ENCODE data around the gene PAIP2.

PAIP2 gene

GRCh38 chr5:139312075-139312474 is 29.6 kb upstream of the PAIP2 start:
- no peak overlapping the region for H3K4me3 Mint-ChIP-seq
- TF ChIP-seq CTCF (IDR thresholded peaks at IDR 0.05; ENCODE audit: unreplicated experiment in 3 of 3), result no peak
- peaks cover 29% of the 10 kb centered on the region for H3K36me3 Mint-ChIP-seq (ENCODE audit: low read depth)
- H3K27me3 Mint-ChIP-seq (ENCODE audit: low read depth), result no peaks in the 10 kb centered on the region
- no peaks in the 10 kb centered on the region for H3K9me3 Mint-ChIP-seq
- peak overlapping the region in 1 of 3 experiments; percentile 73 for H3K27ac Mint-ChIP-seq
- peaks cover 45% of the 10 kb centered on the region for H3K4me1 Mint-ChIP-seq

- no peak for TF ChIP-seq CTCF (IDR thresholded peaks at IDR 0.05; ENCODE audit: unreplicated experiment in 3 of 3)
- Mint-ChIP-seq H3K4me3 (no peak overlapping the region), H3K4me1 (peaks cover 25% of the 10 kb centered on the region), H3K27me3 (ENCODE audit: low read depth) (no peaks in the 10 kb centered on the region), H3K27ac (no peak overlapping the region), H3K36me3 (ENCODE audit: low read depth) (peaks cover 36% of the 10 kb centered on the region), H3K9me3 (no peaks in the 10 kb centered on the region)
These were observed 27.4 kb upstream of the PAIP2 start for GRCh38 chr5:139314276-139314675.

- peaks cover 39% of the 10 kb centered on the region for H3K36me3 Mint-ChIP-seq (ENCODE audit: low read depth)
- no peak overlapping the region for H3K4me3 Mint-ChIP-seq
- H3K27ac Mint-ChIP-seq, result peak overlapping the region in 1 of 3 experiments; percentile 17
- no peak for TF ChIP-seq CTCF (IDR thresholded peaks at IDR 0.05; ENCODE audit: unreplicated experiment in 3 of 3)
- no peaks in the 10 kb centered on the region for H3K27me3 Mint-ChIP-seq (ENCODE audit: low read depth)
- H3K9me3 Mint-ChIP-seq, result no peaks in the 10 kb centered on the region
- peaks cover 24% of the 10 kb centered on the region for H3K4me1 Mint-ChIP-seq
These were observed 26.5 kb upstream of the PAIP2 start for GRCh38 chr5:139315056-139315615.

GRCh38 chr5:139335811-139336210 is 5.8 kb upstream of the PAIP2 start:
- H3K4me1 Mint-ChIP-seq, result peaks cover under 1% of the 10 kb centered on the region
- no peak for TF ChIP-seq CTCF (IDR thresholded peaks at IDR 0.05; ENCODE audit: unreplicated experiment in 3 of 3)
- H3K9me3 Mint-ChIP-seq, result no peaks in the 10 kb centered on the region
- H3K36me3 Mint-ChIP-seq (ENCODE audit: low read depth), result peaks cover 19% of the 10 kb centered on the region
- peak overlapping the region in 1 of 3 experiments; percentile 24 for H3K27ac Mint-ChIP-seq
- no peaks in the 10 kb centered on the region for H3K27me3 Mint-ChIP-seq (ENCODE audit: low read depth)
- H3K4me3 Mint-ChIP-seq, result no peak overlapping the region

- Mint-ChIP-seq H3K4me3 (peak overlapping the region in 2 of 3 experiments; percentile 92 to 94), H3K27ac (no peak overlapping the region), H3K36me3 (ENCODE audit: low read depth) (peaks cover 15% of the 10 kb centered on the region), H3K9me3 (no peaks in the 10 kb centered on the region), H3K4me1 (peaks cover 31% of the 10 kb centered on the region), H3K27me3 (ENCODE audit: low read depth) (no peaks in the 10 kb centered on the region)
- TF ChIP-seq CTCF (IDR thresholded peaks at IDR 0.05; ENCODE audit: unreplicated experiment in 3 of 3), result no peak
These were observed 1.6 kb upstream of the PAIP2 start for GRCh38 chr5:139340051-139340450.

- H3K36me3 Mint-ChIP-seq (ENCODE audit: low read depth), result peaks cover 25% of the 10 kb centered on the region
- no peaks in the 10 kb centered on the region for H3K9me3 Mint-ChIP-seq
- no peak for TF ChIP-seq CTCF (IDR thresholded peaks at IDR 0.05; ENCODE audit: unreplicated experiment in 3 of 3)
- peak overlapping the region; percentile 91 to 94 (median 92) for H3K4me3 Mint-ChIP-seq
- H3K27ac Mint-ChIP-seq, result peak overlapping the region; percentile 96 to 99 (median 98)
- H3K27me3 Mint-ChIP-seq (ENCODE audit: low read depth), result no peaks in the 10 kb centered on the region
- peaks cover 35% of the 10 kb centered on the region for H3K4me1 Mint-ChIP-seq
These were observed 416 bp upstream of the PAIP2 start for GRCh38 chr5:139341187-139341688.
